Measurements from ENCODE around the gene PHF1.

PHF1 gene

GRCh38 chr6:33454009-33454946 lies 43.5 kb downstream of the PHF1 start, which contains the start of gene ZBTB9:
Gene ZBTB9, plus strand, starts transcription at chr6:33454576. Its CDS starts 525 bp downstream, at chr6:33455101.
- Histone ChIP-seq H3K9me3 (ENCODE audit: control insufficient read depth in 5 of 5, low read length in 5 of 5) (no peaks in the 10 kb centered on the region), H3K4me1 (ENCODE audit: control insufficient read depth in 5 of 5, insufficient read depth in 5 of 5, low read length in 5 of 5) (peaks cover 4 to 25% (median 17%) of the 10 kb centered on the region in 5 donors), H3K36me3 (ENCODE audit: control insufficient read depth in 5 of 5, insufficient read depth in 5 of 5, low read length in 5 of 5) (peaks cover 0 to 23% (median 13%) of the 10 kb centered on the region in 5 donors), H3K27me3 (ENCODE audit: control insufficient read depth in 5 of 5, insufficient read depth in 4 of 5, low read length in 5 of 5) (no peaks in the 10 kb centered on the region), H3K27ac (ENCODE audit: low read depth, low read length) (peak within 1 kb of the TSS; percentile 49), H3K9ac (ENCODE audit: low read length in 5 of 5) (peak within 1 kb of the TSS; percentile 75 to 92 (median 88)), H3K4me3 (ENCODE audit: low read depth in 1 of 5, low read length in 5 of 5) (peak within 1 kb of the TSS; percentile 90 to 93 (median 92))

DNA sequence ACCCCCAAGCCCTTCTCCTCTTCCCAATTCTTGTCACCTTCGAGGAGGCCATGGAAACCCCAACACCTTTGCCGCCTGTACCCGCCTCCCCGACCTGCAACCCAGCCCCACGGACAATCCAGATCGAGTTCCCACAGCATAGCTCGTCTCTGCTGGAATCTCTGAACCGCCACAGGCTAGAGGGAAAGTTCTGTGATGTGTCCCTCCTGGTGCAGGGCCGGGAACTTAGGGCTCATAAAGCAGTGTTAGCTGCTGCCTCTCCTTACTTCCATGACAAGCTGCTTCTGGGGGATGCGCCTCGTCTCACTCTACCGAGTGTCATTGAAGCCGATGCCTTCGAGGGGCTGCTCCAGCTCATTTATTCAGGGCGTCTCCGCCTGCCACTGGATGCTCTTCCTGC lies 44.2 kb downstream of the PHF1 start:
- peaks cover 4 to 22% (median 17%) of the 10 kb centered on the region in 5 donors for H3K4me1 ChIP-seq (ENCODE audit: control insufficient read depth in 5 of 5, insufficient read depth in 5 of 5, low read length in 5 of 5)
- H3K4me3 ChIP-seq (ENCODE audit: low read depth in 1 of 5, low read length in 5 of 5) = peak overlapping the region; percentile 81 to 93 (median 91)
- no peaks in the 10 kb centered on the region for H3K27me3 ChIP-seq (ENCODE audit: control insufficient read depth in 5 of 5, insufficient read depth in 4 of 5, low read length in 5 of 5)
- peak overlapping the region; percentile 59 to 88 (median 78) for H3K9ac ChIP-seq (ENCODE audit: low read length in 5 of 5)
- no peak overlapping the region for H3K27ac ChIP-seq (ENCODE audit: low read depth, low read length)
- H3K9me3 ChIP-seq (ENCODE audit: control insufficient read depth in 5 of 5, low read length in 5 of 5) = no peaks in the 10 kb centered on the region
- H3K36me3 ChIP-seq (ENCODE audit: control insufficient read depth in 5 of 5, insufficient read depth in 5 of 5, low read length in 5 of 5) = peaks cover 0 to 21% (median 13%) of the 10 kb centered on the region in 5 donors

- peaks cover 4 to 20% (median 17%) of the 10 kb centered on the region in 5 donors for H3K4me1 ChIP-seq (ENCODE audit: control insufficient read depth in 5 of 5, insufficient read depth in 5 of 5, low read length in 5 of 5)
- peaks cover 0 to 21% (median 13%) of the 10 kb centered on the region in 5 donors for H3K36me3 ChIP-seq (ENCODE audit: control insufficient read depth in 5 of 5, insufficient read depth in 5 of 5, low read length in 5 of 5)
- no peaks in the 10 kb centered on the region for H3K27me3 ChIP-seq (ENCODE audit: control insufficient read depth in 5 of 5, insufficient read depth in 4 of 5, low read length in 5 of 5)
- H3K9ac ChIP-seq (ENCODE audit: low read length in 5 of 5) = no peak overlapping the region
- H3K27ac ChIP-seq (ENCODE audit: low read depth, low read length) = no peak overlapping the region
- no peak overlapping the region for H3K4me3 ChIP-seq (ENCODE audit: low read depth in 1 of 5, low read length in 5 of 5)
- no peaks in the 10 kb centered on the region for H3K9me3 ChIP-seq (ENCODE audit: control insufficient read depth in 5 of 5, low read length in 5 of 5)
Measured at GRCh38 chr6:33456156-33456555, 45.3 kb downstream of the PHF1 start.

GRCh38 chr6:33458676-33459075 lies 47.9 kb downstream of the PHF1 start:
- H3K27me3 ChIP-seq (ENCODE audit: control insufficient read depth in 5 of 5, insufficient read depth in 4 of 5, low read length in 5 of 5) = no peaks in the 10 kb centered on the region
- peaks cover 0 to 21% (median 13%) of the 10 kb centered on the region in 5 donors for H3K36me3 ChIP-seq (ENCODE audit: control insufficient read depth in 5 of 5, insufficient read depth in 5 of 5, low read length in 5 of 5)
- no peaks in the 10 kb centered on the region for H3K9me3 ChIP-seq (ENCODE audit: control insufficient read depth in 5 of 5, low read length in 5 of 5)
- no peak overlapping the region for H3K9ac ChIP-seq (ENCODE audit: low read length in 5 of 5)
- no peak overlapping the region for H3K27ac ChIP-seq (ENCODE audit: low read depth, low read length)
- peaks cover 4 to 17% (median 14%) of the 10 kb centered on the region in 5 donors for H3K4me1 ChIP-seq (ENCODE audit: control insufficient read depth in 5 of 5, insufficient read depth in 5 of 5, low read length in 5 of 5)
- no peak overlapping the region for H3K4me3 ChIP-seq (ENCODE audit: low read depth in 1 of 5, low read length in 5 of 5)

GRCh38 chr6:33459226-33459625 lies 48.4 kb downstream of the PHF1 start:
- Histone ChIP-seq H3K27ac (ENCODE audit: low read depth, low read length) (no peak overlapping the region), H3K36me3 (ENCODE audit: control insufficient read depth in 5 of 5, insufficient read depth in 5 of 5, low read length in 5 of 5) (peaks cover 0 to 21% (median 13%) of the 10 kb centered on the region in 5 donors), H3K27me3 (ENCODE audit: control insufficient read depth in 5 of 5, insufficient read depth in 4 of 5, low read length in 5 of 5) (no peaks in the 10 kb centered on the region), H3K4me3 (ENCODE audit: low read depth in 1 of 5, low read length in 5 of 5) (no peak overlapping the region), H3K9ac (ENCODE audit: low read length in 5 of 5) (no peak overlapping the region), H3K4me1 (ENCODE audit: control insufficient read depth in 5 of 5, insufficient read depth in 5 of 5, low read length in 5 of 5) (peaks cover 4 to 12% (median 8%) of the 10 kb centered on the region in 5 donors), H3K9me3 (ENCODE audit: control insufficient read depth in 5 of 5, low read length in 5 of 5) (no peaks in the 10 kb centered on the region)

All from subcutaneous abdominal adipose tissue (tissue), 5 donors.